Astrocyte of the spinal cord (primary cell): Measurements from ENCODE around the gene POU2AF1.

ENCODE experiments used
- DNase-seq: peaks from one replicate; pipeline ENCODE4 v3.0.0; 2011; ENCODE audit warnings: low read depth, low spot score
- H3K4me3 ChIP-seq: 2 replicates; pipeline ENCODE4 v1.5.1; 2011; ENCODE audit warnings: low read depth, mild to moderate bottlenecking, low read length, moderate library complexity
- in situ Hi-C: cut with HindIII; loops from 2 replicates; pipeline ENCODE4 v1.10.0; 2017; ENCODE audit warnings: low sequenced_read_pairs
- TF ChIP-seq, protein P1 (sequence below): IDR thresholded peaks from 2 replicates; pipeline ENCODE4 v1.5.1; 2012; ENCODE audit warnings: low read depth, mild to moderate bottlenecking, low read length, inconsistent platforms

Gene POU2AF1, protein sequence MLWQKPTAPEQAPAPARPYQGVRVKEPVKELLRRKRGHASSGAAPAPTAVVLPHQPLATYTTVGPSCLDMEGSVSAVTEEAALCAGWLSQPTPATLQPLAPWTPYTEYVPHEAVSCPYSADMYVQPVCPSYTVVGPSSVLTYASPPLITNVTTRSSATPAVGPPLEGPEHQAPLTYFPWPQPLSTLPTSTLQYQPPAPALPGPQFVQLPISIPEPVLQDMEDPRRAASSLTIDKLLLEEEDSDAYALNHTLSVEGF

GRCh38 chr11:111378861-111379601 is at the start of gene POU2AF1:
POU2AF1 (minus strand) TSS chr11:111379275; CDS start chr11:111379177, 98 bp downstream.
- peak; percentile 34 for DNase-seq

DNA sequence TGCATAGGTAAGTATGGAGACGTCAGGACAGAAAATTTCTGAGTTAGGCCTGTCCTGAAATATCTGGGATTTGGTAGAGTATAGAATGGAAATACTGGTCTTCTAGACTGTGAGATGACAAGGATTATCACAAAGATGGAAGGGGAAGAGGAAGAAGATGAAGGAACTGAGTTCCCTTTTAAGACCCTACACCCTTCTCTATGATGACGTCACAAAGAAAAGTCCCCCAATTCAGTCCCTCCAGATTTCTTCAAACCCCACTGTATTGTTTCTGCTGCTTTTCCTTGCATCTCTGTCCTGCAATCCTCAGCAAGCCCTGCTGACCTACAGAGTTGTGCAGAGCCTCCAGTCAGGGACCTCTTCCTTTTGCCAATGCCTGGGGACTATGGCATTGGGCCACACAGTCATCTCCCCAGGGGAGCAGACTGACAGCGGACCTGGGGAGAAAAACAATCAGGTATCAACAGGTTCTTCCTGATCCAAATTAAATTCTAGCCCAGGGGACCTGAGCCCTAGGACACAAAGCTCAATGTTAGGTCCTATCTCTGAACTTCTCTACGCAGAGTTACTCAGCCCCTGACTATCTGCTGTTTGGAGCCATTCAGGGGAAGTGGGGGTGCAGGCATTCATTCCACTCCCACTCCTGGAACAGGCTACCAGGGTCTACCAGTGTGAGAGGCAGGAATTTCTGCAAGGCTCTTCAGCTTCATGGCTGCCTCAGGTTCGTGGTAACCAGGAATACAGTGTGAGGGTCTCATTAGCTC is 49.2 kb upstream of the POU2AF1 start:
- no peak overlapping the region for H3K4me3 ChIP-seq
- no peak for DNase-seq
- in situ Hi-C loops: no loop called here
- TF ChIP-seq, protein P1, sequence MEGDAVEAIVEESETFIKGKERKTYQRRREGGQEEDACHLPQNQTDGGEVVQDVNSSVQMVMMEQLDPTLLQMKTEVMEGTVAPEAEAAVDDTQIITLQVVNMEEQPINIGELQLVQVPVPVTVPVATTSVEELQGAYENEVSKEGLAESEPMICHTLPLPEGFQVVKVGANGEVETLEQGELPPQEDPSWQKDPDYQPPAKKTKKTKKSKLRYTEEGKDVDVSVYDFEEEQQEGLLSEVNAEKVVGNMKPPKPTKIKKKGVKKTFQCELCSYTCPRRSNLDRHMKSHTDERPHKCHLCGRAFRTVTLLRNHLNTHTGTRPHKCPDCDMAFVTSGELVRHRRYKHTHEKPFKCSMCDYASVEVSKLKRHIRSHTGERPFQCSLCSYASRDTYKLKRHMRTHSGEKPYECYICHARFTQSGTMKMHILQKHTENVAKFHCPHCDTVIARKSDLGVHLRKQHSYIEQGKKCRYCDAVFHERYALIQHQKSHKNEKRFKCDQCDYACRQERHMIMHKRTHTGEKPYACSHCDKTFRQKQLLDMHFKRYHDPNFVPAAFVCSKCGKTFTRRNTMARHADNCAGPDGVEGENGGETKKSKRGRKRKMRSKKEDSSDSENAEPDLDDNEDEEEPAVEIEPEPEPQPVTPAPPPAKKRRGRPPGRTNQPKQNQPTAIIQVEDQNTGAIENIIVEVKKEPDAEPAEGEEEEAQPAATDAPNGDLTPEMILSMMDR: no peak

More at GRCh38 chr11:111378861-111379601, at the start of gene POU2AF1:
- H3K4me3 ChIP-seq: no peak within 1 kb of the TSS
- TF ChIP-seq, protein P1: no peak
- in situ Hi-C loops: no loop called here

DNA sequence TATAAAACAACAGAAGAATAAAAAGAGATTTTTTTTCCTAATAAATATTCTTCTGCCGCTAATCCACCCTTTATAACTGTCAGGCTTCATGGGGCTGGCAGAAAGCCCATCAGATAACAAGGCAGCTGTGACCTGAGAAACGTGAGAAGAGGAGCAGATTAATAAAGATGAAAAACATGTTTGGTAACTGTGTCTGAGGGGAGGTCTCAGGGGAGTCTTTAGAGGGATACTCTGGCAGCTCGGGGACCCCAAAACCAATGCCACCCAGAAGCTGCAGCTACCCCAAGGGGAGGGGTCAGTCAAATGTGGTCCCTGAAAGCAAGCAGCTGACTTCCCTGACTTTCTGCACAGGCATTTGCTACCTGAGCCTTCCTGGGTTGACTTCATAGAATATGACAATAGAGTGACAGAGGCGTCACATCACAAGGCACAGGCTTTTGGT is 48.4 kb upstream of the POU2AF1 start:
- in situ Hi-C loops: no loop called here
- no peak overlapping the region for H3K4me3 ChIP-seq
- TF ChIP-seq, protein P1: no peak
- no peak for DNase-seq

DNA sequence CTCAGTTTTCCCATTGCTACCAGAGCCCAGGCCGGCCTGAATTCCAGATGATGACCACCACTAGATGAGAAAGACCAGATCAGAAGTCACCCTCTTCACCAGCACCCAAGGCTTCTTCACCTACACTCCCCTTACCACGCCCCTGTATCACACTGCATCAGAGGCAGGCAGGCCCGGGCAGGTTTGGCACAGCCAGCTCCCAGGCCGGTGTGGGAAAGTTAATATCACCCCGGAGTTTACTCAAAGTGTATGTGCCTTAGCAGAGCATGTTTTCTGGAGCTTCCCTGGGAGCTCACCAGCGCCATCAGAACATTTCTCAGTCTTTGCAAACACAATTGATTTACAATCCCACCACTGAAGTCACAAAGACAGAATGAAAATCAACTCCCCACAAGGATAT is 47.5 kb upstream of the POU2AF1 start:
- in situ Hi-C loops: no loop called here
- no peak overlapping the region for H3K4me3 ChIP-seq
- TF ChIP-seq, protein P1: no peak
- DNase-seq: no peak

GRCh38 chr11:111423250-111423615 is 44.2 kb upstream of the POU2AF1 start:
- no peak for DNase-seq

More at GRCh38 chr11:111423250-111423615, 44.2 kb upstream of the POU2AF1 start:
- TF ChIP-seq, protein P1: no peak
- H3K4me3 ChIP-seq: no peak overlapping the region
- in situ Hi-C loops: no loop called here
